NOMO-1 treated with DMSO at 0.1 percent for 48 hours (cell line): Measurements from ENCODE around the gene OR10J4.
"Not testable (repeated sequence)": the region's sequence is repeated elsewhere in the genome, so short reads cannot be mapped to it uniquely, and the experiment has no call there.

Source experiments
- DNase-seq: peaks from one replicate; lab custom pipeline; 2025; ENCODE audit not compliant: unreplicated experiment; lab: John Stamatoyannopoulos, UW

OR10J4 gene

DNA sequence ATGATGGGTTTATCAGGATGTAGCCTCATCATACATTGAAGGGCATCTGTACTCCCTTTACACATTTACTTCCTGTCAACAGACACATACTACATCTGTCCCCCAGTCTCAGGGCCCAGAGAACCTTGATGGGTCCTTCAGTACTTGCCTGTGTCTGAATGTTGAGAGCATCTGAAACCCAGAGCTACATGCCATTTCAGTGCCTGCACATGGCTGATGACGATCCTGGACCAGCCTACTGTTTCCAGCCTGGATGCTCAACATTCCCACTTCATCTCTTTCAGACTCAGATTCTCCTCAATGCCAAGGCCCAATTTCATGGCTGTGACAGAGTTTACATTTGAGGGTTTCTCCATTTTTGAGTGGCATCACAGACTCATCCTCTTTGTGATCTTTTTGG, at the start of gene OR10J4:
Gene OR10J4, plus strand, starts transcription at position 301 of the 400 bp plus-strand sequence.
- no peak for DNase-seq

DNA sequence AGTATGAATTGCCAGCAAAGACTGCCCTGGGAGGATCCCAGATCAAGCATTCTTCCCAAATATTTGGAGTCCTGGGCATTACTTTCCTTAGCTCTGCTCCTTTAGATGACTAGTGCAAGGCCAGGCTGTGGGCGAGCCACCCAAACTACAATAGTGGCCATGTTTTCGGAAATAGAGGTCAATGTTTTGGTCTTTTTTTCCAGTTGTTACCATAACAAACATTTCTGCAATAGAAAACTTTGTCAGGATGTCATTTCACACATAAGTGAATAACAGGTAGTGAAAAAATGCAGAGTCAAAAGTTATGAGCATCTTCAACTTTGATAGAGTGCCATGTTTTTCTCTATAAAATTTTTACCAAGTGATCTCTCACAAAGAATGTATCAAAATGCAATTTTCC, 25.2 kb upstream of the OR10J4 start:
- DNase-seq: no peak

DNA sequence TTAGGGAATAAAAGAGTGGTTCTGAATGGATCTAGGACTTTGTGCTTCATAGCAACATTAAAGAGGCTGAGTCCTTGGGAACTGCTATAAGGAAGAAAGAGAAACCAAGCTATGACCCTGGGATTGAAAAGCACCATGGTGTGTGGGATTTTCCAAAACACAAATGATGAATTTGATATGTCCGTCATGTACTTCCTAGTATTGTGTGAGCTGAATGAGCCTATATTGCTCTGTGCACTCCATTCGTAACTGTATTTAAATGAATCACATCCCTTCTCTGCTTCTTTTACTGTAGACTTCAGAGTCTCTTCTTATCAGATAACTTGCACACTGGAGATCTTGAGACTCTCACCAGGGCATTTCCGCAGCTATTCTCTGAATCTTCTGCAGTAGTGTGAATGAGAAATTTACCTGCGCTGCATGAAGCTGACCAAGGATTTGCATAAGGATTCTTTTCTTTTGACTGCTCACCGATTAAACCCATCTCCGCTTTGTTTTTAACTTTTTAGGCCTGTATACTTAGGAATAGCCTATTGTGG, 23.1 kb upstream of the OR10J4 start:
- DNase-seq: no peak

DNA sequence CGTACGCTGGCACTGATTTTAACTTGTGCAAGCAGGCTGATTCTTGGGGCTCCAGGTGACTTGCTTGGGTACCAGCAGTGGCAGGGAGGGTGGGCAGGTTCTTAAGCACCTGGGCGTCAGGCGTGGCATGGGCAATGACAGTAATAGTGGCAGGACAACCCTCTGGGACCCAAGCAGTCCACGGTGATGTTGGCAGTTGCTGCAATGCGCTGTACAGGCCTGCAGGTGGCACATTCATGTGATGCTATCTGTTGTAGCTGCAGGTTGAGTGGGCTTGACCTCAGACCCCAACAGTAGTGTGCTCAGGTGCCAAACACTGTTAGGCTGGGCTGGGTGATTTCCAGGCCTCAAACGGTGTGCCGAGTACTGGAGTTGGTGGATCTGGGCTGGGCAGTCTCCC, 10.2 kb upstream of the OR10J4 start:
- no peak for DNase-seq

DNA sequence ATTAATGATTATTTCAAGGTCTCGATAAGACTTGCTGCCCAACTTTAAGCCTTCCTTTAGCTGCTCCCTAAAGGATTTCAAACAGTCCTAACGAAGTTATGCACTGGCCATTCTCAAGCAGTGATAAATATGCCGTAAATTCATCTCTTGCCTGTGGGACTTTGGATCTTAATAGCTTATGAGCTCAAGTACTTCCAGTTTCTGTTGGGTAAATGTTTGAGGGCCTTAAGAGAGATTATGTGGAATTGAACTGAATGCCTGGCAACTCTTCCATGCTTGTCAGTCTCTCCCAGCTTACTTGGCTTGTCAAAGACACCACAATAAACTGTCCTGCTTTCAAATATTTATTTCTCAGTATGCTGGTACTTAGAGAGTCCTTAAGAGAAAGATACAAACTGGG, 3.5 kb upstream of the OR10J4 start:
- DNase-seq: no peak

DNA sequence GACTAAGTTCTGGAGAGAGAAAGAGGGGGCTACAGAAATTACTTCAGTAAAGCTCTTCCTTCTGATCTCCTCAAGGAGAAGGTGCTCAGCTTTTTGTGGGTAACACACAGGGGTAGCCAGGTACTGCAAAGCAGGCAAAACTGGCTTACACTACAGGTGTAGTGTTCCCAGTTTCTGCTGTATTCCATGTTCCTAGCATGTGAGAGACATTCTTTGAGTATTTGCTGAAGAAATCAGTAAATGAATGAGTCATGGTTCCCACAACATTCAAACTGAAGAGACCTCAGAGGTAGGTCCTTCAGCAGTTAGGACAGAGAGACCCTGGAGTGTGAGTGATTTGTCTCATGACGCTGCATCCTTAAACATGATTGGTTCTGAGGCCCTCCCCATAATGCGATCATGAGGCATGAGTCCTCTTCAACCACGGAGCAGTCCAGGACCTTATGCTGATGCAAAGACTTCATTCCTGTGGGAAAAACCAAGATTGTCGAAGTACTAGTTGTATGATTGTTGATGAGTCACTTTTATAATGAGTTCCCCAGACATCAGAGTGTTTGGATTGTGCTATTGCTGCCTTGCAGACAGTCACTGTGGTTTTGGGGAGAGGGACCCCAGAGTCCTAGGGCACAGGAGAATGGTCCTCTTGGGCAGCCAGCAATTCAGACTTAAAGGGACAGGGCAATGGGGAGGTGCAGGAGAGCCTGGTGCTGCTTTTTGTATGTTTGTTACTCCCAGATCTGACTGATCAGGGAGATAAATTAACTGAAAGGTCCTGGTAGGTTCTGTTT, 2.7 kb upstream of the OR10J4 start:
- DNase-seq: no peak

DNA sequence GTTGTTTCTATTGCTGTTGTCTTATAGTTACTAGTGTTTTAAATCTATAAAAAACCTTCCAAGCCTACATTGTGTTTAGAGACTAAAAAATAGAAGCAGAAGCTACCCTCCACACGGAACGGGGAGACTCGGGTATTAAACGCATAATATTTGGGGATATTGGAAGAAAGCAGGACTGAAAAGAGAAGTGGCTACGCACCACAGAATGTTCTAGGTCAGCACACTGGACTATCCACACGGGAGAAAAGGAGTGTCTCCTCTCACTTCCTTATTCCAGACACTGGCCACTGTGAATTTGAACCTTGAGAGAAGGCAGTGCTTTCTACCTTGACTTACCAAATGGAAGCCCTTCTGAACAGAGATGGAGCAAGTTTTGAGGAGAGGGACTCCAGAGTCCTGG, 1.0 kb upstream of the OR10J4 start:
- DNase-seq: no peak

DNA sequence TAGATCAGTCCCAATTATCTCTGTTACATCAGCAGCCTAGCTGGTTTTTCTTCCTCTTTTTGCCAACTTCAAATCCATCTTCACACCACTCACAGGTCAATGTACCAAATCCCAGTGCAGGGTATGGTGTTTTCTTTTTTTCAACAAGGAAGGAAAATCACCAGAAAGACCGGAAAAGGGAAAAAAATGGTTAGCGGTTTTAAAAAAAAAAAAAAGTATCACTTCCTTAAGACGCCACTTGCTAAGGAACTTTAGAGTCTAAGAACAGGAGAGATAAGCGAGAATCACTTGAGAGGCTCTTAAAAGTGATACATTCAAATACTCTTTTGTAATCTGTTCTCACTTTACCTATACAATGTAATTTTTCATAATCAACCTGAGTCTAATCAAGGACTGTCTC, 4.5 kb downstream of the OR10J4 start:
- DNase-seq: peak; percentile 71

DNA sequence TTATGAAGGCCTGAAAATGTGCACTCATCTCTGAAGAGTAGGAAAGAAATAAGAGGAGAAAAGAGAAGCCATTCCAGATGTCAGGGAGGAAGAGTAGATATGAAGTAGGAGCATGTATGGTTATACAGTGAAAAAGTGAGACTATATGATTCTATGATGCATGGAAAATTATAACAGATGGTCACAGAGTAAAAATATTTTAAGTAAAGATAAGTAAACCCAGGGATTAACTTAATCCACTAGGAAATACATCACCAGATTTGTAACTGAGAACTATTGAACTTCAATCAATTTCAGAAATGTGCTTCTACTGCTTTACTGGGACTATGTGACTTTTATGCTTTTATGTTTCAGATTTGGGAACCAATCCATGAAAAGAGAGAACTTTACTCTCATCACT, 7.4 kb downstream of the OR10J4 start, which contains the start of gene OR10J1:
Gene OR10J1, plus strand, starts transcription at position 301 of the 400 bp plus-strand sequence. Its CDS starts 70 bp downstream, at position 371.
- DNase-seq: no peak

DNA sequence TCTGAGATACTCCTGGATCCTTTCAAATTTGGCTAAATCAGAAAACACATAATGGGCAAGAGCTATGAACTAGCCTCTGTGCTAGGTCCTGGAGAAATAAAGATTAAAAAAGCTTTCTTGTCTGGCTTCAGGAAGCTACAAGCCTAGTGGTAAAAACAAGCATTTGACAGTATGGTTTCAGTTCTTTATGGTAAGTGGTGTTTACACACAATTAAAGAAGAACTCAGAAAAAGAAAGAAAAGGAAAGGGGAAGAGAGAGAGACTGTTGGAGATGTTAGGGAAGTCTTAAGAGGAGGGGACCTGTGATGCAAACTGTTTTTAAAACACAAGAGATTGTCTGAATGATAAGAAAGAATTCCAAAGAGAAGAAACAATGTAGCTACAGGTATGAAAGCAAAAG, 9.4 kb downstream of the OR10J4 start:
- DNase-seq: peak; percentile 75

DNA sequence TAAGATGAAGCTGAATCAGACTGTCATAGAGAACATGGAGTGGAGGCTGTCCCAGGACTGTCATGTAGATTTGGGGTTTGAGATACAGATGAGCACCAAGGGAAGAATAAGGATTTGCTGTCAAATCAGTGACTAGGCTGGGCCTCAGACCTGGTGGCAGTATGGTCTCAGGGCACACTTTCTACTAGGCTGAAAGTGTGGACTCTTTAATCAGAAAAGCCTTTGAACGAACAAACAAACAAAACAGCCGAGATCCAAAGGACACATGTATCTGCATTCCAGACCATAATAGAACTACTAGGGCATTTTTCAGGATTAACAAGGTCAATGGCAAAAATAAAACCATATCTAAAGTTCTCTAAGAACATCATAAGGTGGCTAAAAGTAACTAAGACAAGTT, 10.4 kb downstream of the OR10J4 start:
- no peak for DNase-seq

DNA sequence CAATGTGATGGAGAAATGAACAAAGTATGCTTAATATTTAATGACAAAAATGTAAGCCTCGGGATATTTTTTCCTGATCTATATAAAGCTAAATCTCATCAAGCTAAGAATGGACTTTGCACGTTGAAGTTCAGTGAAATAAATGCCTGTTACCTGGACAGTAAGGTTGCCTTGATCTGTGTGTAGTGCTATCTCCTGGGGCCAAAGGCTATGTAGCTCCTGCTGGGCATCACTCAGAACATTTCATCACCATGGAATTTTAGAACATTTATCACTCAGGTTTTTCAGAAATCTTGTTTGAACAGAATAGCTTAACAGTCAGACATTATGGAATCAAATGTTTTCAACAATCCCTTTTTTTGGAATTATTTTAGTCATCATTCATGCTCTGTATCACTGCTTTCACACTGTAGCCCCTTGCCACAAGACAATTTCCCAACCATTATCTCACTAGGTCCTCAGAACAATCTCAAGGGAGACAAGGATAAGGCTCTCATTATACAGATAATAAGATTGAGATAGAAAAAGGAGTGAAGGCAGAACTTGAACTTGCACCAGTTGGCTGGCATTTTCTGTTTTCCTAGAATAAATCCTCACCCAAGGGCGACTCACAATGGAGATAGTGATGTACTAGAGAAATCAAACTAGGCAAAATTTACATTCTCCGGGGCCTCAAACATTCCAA, 11.2 kb downstream of the OR10J4 start:
- no peak for DNase-seq

DNA sequence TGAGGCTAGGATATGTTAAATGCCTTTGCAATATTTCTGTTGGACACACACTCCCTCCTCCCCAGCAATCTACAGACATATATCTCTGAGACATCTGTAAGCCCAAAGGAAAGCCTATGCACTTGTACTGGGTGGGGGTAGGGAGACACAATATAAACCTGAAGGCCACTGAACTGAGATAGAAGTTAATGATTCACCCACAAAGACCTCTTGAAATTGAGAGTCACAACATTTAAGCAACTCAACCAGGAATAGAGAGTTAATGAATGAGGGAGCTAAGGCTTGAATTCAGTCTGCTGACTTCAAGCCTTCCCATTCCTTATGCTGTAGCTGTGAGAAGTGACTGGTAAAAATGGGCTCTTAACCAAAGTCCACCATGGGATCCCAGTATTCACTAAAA, 12.5 kb downstream of the OR10J4 start:
- no peak for DNase-seq

DNA sequence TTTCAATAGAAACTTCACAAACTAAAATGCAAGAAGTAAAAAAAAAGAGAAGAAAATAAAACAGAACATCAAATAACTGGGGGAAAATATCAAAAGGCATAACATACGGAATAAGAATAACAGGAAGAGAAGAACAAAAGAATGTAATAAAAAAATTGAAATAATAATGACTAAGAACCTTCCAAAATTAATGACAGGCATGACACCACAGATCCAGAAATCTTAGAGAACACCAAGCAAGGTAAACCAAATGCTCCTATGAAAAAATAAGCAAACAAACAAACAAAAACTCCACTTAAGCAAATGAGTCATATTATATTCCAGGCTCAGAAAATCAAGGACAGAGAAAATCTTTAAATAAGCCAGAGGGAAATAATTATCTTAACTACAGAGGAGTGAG, 16.2 kb downstream of the OR10J4 start:
- DNase-seq: no peak

DNA sequence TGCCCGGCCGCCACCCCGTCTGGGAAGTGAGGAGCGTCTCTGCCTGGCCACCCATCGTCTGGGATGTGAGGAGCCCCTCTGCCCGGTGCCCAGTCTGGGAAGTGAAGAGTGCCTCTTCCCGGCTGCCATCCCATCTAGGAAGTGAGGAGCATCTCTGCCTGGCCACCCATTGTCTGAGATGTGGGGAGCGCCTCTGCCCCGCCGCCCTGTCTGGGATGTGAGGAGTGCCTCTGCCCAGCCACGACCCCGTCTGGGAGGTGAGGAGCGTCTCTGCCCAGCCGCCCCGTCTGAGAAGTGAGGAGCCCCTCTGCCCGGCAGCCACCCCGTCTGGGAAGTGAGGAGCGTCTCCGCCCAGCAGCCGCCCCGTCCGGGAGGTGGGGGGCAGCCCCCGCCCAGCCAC, 17.6 kb downstream of the OR10J4 start:
- DNase-seq: not testable (repeated sequence)

DNA sequence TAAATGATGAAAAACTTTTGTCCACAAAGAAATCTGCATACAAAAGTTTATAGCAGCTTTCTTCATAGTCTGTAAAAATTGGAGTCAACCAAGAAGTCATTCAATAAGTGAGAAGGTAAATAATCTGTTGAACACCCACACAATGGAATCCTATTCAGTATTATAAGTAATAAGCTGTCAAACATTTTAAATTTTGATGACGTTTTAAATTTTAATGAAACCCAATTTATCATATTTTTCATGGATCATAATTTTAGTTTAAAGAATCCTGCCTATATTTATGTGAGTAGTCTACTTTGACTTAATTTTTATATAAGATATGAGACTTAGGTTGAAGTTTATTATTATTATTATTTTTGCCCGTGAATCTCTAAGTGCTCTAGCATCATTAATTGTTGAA, 27.5 kb downstream of the OR10J4 start:
- no peak for DNase-seq

DNA sequence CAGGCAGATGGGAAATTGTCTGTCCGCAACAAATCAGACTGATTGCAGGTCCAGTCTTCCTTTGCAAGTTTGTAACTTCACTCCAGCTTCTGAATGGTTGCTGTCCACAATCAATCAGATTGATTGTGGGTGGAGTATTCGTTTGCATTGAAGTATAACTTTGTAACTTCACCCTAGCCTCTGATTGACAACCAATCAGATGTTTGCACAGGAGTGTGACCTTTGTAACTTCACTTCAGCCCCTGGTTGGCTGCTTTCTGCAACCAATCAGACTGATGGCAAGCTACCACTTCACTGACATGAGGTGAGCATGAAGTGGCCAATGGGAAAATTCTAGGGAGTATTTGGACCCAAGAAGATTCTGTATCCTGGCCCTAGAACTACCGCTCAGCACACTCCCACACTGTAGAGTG, 33.2 kb downstream of the OR10J4 start:
- no peak for DNase-seq

DNA sequence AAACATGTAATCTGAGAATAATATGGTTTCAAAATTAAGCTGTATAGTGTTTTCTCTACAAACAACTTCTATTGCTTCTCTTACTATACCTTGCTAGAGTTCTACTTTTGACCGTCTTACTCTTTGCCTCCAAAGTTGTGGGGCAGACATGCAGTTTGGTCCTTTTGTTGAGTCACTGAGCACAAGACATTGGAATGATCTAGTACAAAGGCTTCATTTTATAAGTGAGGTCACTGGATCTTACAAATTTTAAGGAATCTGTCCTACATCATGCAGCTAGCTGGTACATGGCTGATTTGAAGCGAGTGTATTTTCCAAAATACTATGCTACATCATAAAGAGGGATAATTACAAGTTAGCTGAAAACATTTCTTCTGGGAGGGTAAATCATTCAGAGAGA, 36.3 kb downstream of the OR10J4 start:
- DNase-seq: no peak

DNA sequence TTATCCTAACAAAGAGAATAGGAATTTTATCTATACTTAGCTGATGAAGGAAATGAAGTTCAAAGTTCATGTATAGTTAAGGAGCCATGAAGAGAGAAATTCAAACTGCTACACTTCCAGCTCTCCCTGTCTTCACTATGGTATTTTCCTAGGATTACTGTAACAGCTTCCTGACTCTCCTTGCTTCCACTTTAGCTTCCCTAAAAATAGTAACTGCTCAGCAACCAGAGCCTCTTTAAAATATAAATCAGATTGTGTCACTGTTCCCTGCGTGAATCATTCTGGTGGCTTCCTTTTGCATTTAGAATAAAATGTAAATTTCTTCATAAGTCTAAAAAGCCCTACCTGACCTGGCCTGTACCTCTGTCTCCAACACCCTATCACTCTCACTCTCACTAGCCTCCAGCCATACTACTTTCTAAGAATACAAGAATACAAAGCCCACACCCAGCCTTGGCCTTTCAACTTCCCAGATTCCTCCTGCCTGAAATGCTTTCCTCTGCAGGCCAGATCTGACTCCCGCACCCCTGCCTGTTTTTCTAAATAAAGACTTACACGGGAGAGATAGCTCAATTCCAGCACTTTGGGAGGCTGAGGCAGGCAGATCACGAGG, 38.0 kb downstream of the OR10J4 start:
- no peak for DNase-seq

DNA sequence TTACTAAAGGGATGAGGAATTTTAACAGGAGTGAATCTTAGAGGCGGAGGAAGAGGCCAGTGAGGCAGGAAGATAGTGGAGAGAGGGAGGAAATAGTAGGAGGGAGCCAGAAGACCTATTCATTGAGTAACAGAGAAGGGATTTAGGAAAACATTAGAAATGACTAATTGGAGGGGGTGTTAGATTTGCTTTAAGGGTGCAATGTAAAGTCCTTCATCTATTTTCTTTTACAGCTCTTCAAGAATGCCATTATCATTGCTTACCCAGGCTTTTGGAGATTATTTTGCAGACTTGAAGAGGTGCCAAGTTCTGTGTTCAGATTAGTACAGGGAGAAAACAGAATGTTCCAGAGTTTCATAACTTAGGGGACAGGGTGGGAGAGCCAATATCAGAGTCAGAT, 41.3 kb downstream of the OR10J4 start:
- DNase-seq: no peak

DNA sequence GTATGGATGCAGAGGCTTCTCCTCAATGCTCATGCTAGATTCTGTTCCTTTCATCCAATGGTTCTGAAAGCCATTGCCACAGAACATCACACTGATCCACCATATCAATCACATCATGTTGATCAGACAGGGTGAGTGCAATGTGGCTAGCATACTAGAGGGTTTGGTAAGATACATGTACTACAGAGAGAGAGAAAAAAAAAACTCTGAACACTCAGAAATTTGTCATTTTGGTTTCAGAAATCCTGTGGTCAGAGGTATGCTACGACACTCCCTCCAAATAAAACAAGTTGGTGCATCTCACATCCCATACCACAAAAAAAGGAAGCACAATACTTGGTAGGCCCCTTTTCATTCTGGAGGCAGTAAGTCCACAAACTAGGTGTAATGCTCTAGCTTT, 42.9 kb downstream of the OR10J4 start:
- DNase-seq: no peak
